ENCODE results near the gene TRIM29.

TRIM29 gene

DNA sequence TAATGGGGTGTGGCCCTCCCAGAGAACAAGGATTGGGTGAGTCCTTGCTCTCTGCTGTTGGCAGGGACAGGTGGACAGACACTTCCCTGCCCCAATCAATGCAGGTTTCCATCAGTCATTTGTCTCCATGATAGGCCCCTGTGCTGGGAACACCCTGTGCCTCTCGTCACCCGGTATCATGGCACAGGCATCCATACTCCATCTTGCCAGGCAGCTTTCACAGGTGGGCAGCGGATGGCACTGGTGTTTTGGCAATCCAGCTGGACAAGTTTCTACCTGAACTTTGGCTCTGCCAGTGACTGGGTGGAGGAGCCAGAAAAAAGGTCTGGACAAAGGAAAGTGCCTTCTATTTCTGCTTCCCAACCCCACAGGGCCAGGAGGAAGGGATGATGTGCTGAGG lies 47.5 kb downstream of the TRIM29 start:
- H3K36me3 ChIP-seq (replicated peaks in 1 of 2; ENCODE audit: control insufficient read depth in 2 of 2, insufficient read depth in 2 of 2, low read length in 2 of 2): no peaks in the 10 kb centered on the region
- H3K27me3 ChIP-seq (ENCODE audit: control insufficient read depth in 3 of 3, insufficient read depth in 3 of 3, low read depth in 1 of 3, low read length in 3 of 3): peaks cover 0 to 38% (median 0%) of the 10 kb centered on the region in 3 experiments
- no peak overlapping the region for H3K4ac ChIP-seq (ENCODE audit: low read length)
- no peak overlapping the region for H2BK120ac ChIP-seq (ENCODE audit: low read depth, low read length)
- H4K8ac ChIP-seq (ENCODE audit: low read depth, low read length): no peak overlapping the region
- no peaks in the 10 kb centered on the region for H3K79me1 ChIP-seq (ENCODE audit: low read depth, low read length)
- peaks cover 0 to 8% of the 10 kb centered on the region in 2 donors for H3K9me3 ChIP-seq (replicated peaks in 1 of 2; ENCODE audit: control insufficient read depth in 2 of 2, insufficient read depth in 1 of 2, low read depth in 1 of 2, low read length in 2 of 2)
- no CpG with 5 or more reads among the region's 3 CpGs for WGBS, 2 donors (ENCODE audit: extremely low coverage in 2 of 2, insufficient read length in 2 of 2, insufficient replicate concordance in 1 of 2)
- no peak overlapping the region for H4K91ac ChIP-seq (ENCODE audit: low read depth, low read length, poor library complexity)
- H3K18ac ChIP-seq (ENCODE audit: low read length): no peak overlapping the region
- no peak overlapping the region for H3K14ac ChIP-seq (ENCODE audit: low read length)
- no peak overlapping the region for H2AK5ac ChIP-seq (ENCODE audit: low read depth, low read length)
- H3K4me2 ChIP-seq (ENCODE audit: insufficient read depth, low read length, poor library complexity, severe bottlenecking): no peak overlapping the region
- no peak overlapping the region for H3K4me3 ChIP-seq (ENCODE audit: low read length in 2 of 2)
- no peak overlapping the region for H3K27ac ChIP-seq (replicated peaks; ENCODE audit: low read length)
- no peak overlapping the region for H2BK12ac ChIP-seq (ENCODE audit: low read length)
- H3K4me1 ChIP-seq (ENCODE audit: control insufficient read depth in 2 of 2, insufficient read depth in 1 of 2, low read depth in 1 of 2, low read length in 2 of 2): peaks cover 0 to 10% of the 10 kb centered on the region in 2 donors
- no peak for DNase-seq (ENCODE audit: low spot score)
- H3K23ac ChIP-seq (ENCODE audit: low read depth, low read length, poor library complexity): no peak overlapping the region
- no peak overlapping the region for H3K9ac ChIP-seq (ENCODE audit: low read depth, low read length, poor library complexity)
- H2BK15ac ChIP-seq (ENCODE audit: low read length): no peak overlapping the region
- no peak overlapping the region for H2BK5ac ChIP-seq (ENCODE audit: low read length)
- H2AFZ ChIP-seq (ENCODE audit: low read length): no peak overlapping the region

DNA sequence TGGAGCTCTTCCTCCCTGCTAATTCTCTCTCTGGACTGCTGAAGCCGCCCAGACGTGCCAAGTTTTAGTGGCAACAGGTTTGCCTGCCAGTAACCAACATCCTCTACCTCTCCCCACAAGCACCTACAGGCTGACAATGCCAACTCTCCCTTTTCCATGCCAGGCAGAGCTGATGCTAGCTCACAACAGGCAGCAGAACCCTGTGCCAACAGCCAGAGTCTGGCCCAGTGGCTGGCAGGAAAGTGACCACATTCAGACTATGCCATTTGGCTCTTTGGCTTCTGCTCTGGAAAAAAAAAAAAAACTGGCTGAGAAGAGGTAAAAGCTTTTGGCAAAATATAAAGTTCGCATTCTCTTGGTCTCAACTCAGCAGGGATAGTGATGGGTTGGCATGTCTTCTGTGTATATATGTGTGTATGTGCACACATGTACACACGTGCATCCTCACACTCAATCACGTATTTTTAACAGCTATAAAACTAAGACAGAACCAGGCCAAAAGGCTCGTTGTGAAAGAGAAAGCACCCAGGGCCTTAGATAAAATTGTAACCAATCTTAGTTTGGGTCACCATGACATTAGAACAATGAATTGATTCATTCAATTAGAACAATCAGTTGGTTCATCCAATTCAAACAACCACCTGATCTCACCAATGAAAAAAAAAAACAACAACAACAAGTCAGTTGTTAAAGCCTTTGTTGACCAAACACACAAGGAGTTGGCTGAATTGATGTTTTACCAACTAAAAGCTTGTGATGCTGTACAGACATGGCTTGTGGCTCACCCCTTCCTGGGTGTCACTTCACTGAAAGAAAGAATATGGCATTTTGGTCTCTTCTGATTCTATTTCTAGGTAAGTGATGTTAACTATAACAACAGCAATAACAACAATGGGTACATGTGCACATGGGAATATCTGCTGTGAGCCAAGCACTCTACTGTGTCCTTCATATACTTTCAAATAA lies 48.6 kb downstream of the TRIM29 start:
- no peaks in the 10 kb centered on the region for H3K79me1 ChIP-seq (ENCODE audit: low read depth, low read length)
- no peak overlapping the region for H2BK120ac ChIP-seq (ENCODE audit: low read depth, low read length)
- H3K27me3 ChIP-seq (ENCODE audit: control insufficient read depth in 3 of 3, insufficient read depth in 3 of 3, low read depth in 1 of 3, low read length in 3 of 3): peaks cover 0 to 33% (median 0%) of the 10 kb centered on the region in 3 experiments
- no CpG with 5 or more reads among the region's 6 CpGs for WGBS, 2 donors (ENCODE audit: extremely low coverage in 2 of 2, insufficient read length in 2 of 2, insufficient replicate concordance in 1 of 2)
- no peak overlapping the region for H3K23ac ChIP-seq (ENCODE audit: low read depth, low read length, poor library complexity)
- no peak overlapping the region for H2BK15ac ChIP-seq (ENCODE audit: low read length)
- no peak overlapping the region for H3K4me2 ChIP-seq (ENCODE audit: insufficient read depth, low read length, poor library complexity, severe bottlenecking)
- no peaks in the 10 kb centered on the region for H3K36me3 ChIP-seq (replicated peaks in 1 of 2; ENCODE audit: control insufficient read depth in 2 of 2, insufficient read depth in 2 of 2, low read length in 2 of 2)
- no peak overlapping the region for H2BK5ac ChIP-seq (ENCODE audit: low read length)
- H2AK5ac ChIP-seq (ENCODE audit: low read depth, low read length): no peak overlapping the region
- no peak overlapping the region for H4K91ac ChIP-seq (ENCODE audit: low read depth, low read length, poor library complexity)
- no peak for DNase-seq (ENCODE audit: low spot score)
- peaks cover 0 to 10% of the 10 kb centered on the region in 2 donors for H3K4me1 ChIP-seq (ENCODE audit: control insufficient read depth in 2 of 2, insufficient read depth in 1 of 2, low read depth in 1 of 2, low read length in 2 of 2)
- no peak overlapping the region for H3K27ac ChIP-seq (replicated peaks; ENCODE audit: low read length)
- H3K9ac ChIP-seq (ENCODE audit: low read depth, low read length, poor library complexity): no peak overlapping the region
- no peak overlapping the region for H3K4ac ChIP-seq (ENCODE audit: low read length)
- no peak overlapping the region for H4K8ac ChIP-seq (ENCODE audit: low read depth, low read length)
- H3K18ac ChIP-seq (ENCODE audit: low read length): no peak overlapping the region
- H2BK12ac ChIP-seq (ENCODE audit: low read length): no peak overlapping the region
- no peak overlapping the region for H3K14ac ChIP-seq (ENCODE audit: low read length)
- H2AFZ ChIP-seq (ENCODE audit: low read length): no peak overlapping the region
- peaks cover 0 to 8% of the 10 kb centered on the region in 2 donors for H3K9me3 ChIP-seq (replicated peaks in 1 of 2; ENCODE audit: control insufficient read depth in 2 of 2, insufficient read depth in 1 of 2, low read depth in 1 of 2, low read length in 2 of 2)
- H3K4me3 ChIP-seq (ENCODE audit: low read length in 2 of 2): no peak overlapping the region

DNA sequence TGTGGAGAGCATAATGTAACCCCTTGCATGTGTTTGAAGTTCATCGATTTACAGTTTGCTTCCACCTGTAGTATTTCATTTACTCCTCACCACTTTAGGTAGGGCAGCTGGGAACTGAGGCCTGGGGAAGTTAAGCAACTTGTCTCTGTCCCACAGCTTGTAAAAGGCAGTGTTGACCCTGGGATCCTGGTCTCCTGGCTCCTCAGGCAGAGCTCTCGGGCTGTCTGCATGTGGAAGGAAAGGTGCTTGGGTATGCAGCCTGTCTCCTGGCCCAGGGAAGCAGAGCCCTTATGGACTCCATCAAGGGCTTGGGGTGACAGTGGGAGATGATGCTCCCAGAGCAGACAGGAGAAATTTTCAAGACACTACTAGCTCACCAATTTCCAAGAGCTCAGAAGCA lies 49.9 kb downstream of the TRIM29 start:
- Histone ChIP-seq H3K27ac (replicated peaks; ENCODE audit: low read length) (no peak overlapping the region), H3K4me2 (ENCODE audit: insufficient read depth, low read length, poor library complexity, severe bottlenecking) (no peak overlapping the region)
- WGBS, 2 donors (ENCODE audit: extremely low coverage in 2 of 2, insufficient read length in 2 of 2, insufficient replicate concordance in 1 of 2): no CpG with 5 or more reads among the region's 2 CpGs

DNA sequence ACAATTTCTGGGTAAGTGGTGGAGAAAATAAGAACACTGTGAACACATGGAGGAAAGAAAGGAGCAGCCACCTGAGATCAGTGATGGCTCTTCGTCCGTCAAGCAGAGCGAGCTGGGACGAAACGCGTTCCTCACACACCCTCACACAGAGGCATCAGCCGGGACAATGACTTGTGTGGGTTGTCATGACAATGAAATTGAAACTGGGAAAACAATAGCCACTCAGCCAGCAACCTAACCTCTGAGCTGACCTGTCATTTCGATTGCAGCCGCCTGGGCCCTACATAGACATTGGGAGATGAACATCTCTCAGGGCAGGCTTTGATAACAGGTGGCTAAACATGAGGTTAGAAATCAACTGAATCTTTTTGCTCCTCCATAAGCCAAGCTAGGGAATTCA lies 51.3 kb downstream of the TRIM29 start:
- no peak overlapping the region for H3K4ac ChIP-seq (ENCODE audit: low read length)
- peaks cover 0 to 33% (median 0%) of the 10 kb centered on the region in 3 experiments for H3K27me3 ChIP-seq (ENCODE audit: control insufficient read depth in 3 of 3, insufficient read depth in 3 of 3, low read depth in 1 of 3, low read length in 3 of 3)
- H2BK5ac ChIP-seq (ENCODE audit: low read length): no peak overlapping the region
- no peak for DNase-seq (ENCODE audit: low spot score)
- H3K79me1 ChIP-seq (ENCODE audit: low read depth, low read length): no peaks in the 10 kb centered on the region
- no peak overlapping the region for H3K18ac ChIP-seq (ENCODE audit: low read length)
- H3K27ac ChIP-seq (replicated peaks; ENCODE audit: low read length): no peak overlapping the region
- H4K8ac ChIP-seq (ENCODE audit: low read depth, low read length): no peak overlapping the region
- H3K9me3 ChIP-seq (replicated peaks in 1 of 2; ENCODE audit: control insufficient read depth in 2 of 2, insufficient read depth in 1 of 2, low read depth in 1 of 2, low read length in 2 of 2): peaks cover 0 to 10% of the 10 kb centered on the region in 2 donors
- H3K4me1 ChIP-seq (ENCODE audit: control insufficient read depth in 2 of 2, insufficient read depth in 1 of 2, low read depth in 1 of 2, low read length in 2 of 2): peaks cover 0 to 10% of the 10 kb centered on the region in 2 donors
- H2AK5ac ChIP-seq (ENCODE audit: low read depth, low read length): no peak overlapping the region
- no peak overlapping the region for H3K14ac ChIP-seq (ENCODE audit: low read length)
- no peak overlapping the region for H3K9ac ChIP-seq (ENCODE audit: low read depth, low read length, poor library complexity)
- H3K4me3 ChIP-seq (ENCODE audit: low read length in 2 of 2): no peak overlapping the region
- H4K91ac ChIP-seq (ENCODE audit: low read depth, low read length, poor library complexity): no peak overlapping the region
- H3K23ac ChIP-seq (ENCODE audit: low read depth, low read length, poor library complexity): no peak overlapping the region
- no peak overlapping the region for H2AFZ ChIP-seq (ENCODE audit: low read length)
- H3K36me3 ChIP-seq (replicated peaks in 1 of 2; ENCODE audit: control insufficient read depth in 2 of 2, insufficient read depth in 2 of 2, low read length in 2 of 2): no peaks in the 10 kb centered on the region
- no peak overlapping the region for H2BK120ac ChIP-seq (ENCODE audit: low read depth, low read length)
- H2BK12ac ChIP-seq (ENCODE audit: low read length): no peak overlapping the region
- no peak overlapping the region for H3K4me2 ChIP-seq (ENCODE audit: insufficient read depth, low read length, poor library complexity, severe bottlenecking)
- WGBS, 2 donors (ENCODE audit: extremely low coverage in 2 of 2, insufficient read length in 2 of 2, insufficient replicate concordance in 1 of 2): no CpG with 5 or more reads among the region's 9 CpGs
- H2BK15ac ChIP-seq (ENCODE audit: low read length): no peak overlapping the region

More for the DNA sequence above, 49.9 kb downstream of the TRIM29 start:
- no peak overlapping the region for H4K8ac ChIP-seq (ENCODE audit: low read depth, low read length)
- no peaks in the 10 kb centered on the region for H3K36me3 ChIP-seq (replicated peaks in 1 of 2; ENCODE audit: control insufficient read depth in 2 of 2, insufficient read depth in 2 of 2, low read length in 2 of 2)
- no peak overlapping the region for H3K23ac ChIP-seq (ENCODE audit: low read depth, low read length, poor library complexity)
- H2BK5ac ChIP-seq (ENCODE audit: low read length): no peak overlapping the region
- no peak overlapping the region for H4K91ac ChIP-seq (ENCODE audit: low read depth, low read length, poor library complexity)
- H2BK120ac ChIP-seq (ENCODE audit: low read depth, low read length): no peak overlapping the region
- no peak for DNase-seq (ENCODE audit: low spot score)
- H3K14ac ChIP-seq (ENCODE audit: low read length): no peak overlapping the region
- H3K4me3 ChIP-seq (ENCODE audit: low read length in 2 of 2): no peak overlapping the region
- H3K79me1 ChIP-seq (ENCODE audit: low read depth, low read length): no peaks in the 10 kb centered on the region
- peak overlapping the region; percentile 71 for H3K18ac ChIP-seq (ENCODE audit: low read length)
- no peak overlapping the region for H3K9ac ChIP-seq (ENCODE audit: low read depth, low read length, poor library complexity)
- peaks cover 0 to 8% of the 10 kb centered on the region in 2 donors for H3K9me3 ChIP-seq (replicated peaks in 1 of 2; ENCODE audit: control insufficient read depth in 2 of 2, insufficient read depth in 1 of 2, low read depth in 1 of 2, low read length in 2 of 2)
- no peak overlapping the region for H2AFZ ChIP-seq (ENCODE audit: low read length)
- H3K4ac ChIP-seq (ENCODE audit: low read length): no peak overlapping the region
- H3K4me1 ChIP-seq (ENCODE audit: control insufficient read depth in 2 of 2, insufficient read depth in 1 of 2, low read depth in 1 of 2, low read length in 2 of 2): peaks cover 0 to 10% of the 10 kb centered on the region in 2 donors
- no peak overlapping the region for H2BK12ac ChIP-seq (ENCODE audit: low read length)
- no peak overlapping the region for H2AK5ac ChIP-seq (ENCODE audit: low read depth, low read length)
- H2BK15ac ChIP-seq (ENCODE audit: low read length): peak overlapping the region; percentile 68
- peaks cover 0 to 33% (median 0%) of the 10 kb centered on the region in 3 experiments for H3K27me3 ChIP-seq (ENCODE audit: control insufficient read depth in 3 of 3, insufficient read depth in 3 of 3, low read depth in 1 of 3, low read length in 3 of 3)

Data from neuronal stem cell (in vitro differentiated cells).